Measurements from ENCODE around the gene TMBIM1.

TMBIM1 gene, protein sequence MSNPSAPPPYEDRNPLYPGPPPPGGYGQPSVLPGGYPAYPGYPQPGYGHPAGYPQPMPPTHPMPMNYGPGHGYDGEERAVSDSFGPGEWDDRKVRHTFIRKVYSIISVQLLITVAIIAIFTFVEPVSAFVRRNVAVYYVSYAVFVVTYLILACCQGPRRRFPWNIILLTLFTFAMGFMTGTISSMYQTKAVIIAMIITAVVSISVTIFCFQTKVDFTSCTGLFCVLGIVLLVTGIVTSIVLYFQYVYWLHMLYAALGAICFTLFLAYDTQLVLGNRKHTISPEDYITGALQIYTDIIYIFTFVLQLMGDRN

DNA sequence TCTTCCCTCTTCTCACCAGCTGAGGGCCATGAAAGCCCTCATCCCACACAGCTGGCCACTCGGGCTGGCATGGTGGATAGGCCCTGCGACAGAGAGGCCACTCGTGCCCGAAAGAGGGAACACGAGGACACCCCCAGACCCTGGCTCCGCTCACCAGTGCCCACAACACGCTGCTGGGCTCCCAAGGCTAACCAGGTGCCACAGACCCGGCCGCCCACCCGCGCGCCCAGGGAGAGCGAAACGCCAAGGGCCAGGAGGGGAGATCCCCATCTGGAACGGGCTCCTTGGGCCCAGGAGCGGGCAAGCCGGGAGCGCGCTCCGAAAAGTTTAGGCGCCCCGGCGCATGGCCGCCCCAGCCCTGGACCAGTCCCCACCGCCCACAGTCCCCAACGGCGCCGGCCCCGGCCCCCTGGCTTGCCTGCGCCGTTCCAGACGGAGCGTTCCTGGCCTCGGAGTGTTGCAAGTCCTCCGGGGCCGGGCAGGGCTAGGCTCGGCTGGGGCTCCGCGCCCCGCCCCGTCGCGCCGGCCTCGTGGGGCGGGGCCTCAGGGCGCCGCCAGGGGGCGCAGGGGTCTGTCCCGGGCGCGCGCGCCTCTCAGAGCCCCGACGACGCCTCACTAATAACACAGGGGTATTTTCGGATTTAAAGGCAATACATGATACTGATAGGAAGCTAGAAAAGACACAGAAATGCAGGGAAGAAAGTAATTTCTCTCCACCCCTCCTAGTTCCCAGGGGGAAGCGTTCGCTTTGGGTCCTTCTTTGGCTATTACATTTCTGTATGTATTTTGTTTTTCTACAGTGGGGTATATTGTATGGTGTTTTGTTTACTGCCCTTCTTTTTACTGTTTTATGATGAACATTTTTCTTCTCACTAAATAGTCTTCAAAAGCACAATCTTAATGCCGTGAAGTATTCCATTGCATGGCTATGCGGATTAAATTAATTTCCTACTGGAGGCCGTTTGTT is at the start of gene TMBIM1:
TMBIM1 (minus strand) TSS at position 456 of the 967 bp plus-strand sequence. CDS start 10,362 bp downstream, outside the sequence.
- H3K36me3 Mint-ChIP-seq (ENCODE audit: low read depth): peaks cover 4% of the 10 kb centered on the region
- no peaks in the 10 kb centered on the region for H3K9me3 Mint-ChIP-seq
- H3K4me3 Mint-ChIP-seq: peak within 1 kb of the TSS; percentile 82

DNA sequence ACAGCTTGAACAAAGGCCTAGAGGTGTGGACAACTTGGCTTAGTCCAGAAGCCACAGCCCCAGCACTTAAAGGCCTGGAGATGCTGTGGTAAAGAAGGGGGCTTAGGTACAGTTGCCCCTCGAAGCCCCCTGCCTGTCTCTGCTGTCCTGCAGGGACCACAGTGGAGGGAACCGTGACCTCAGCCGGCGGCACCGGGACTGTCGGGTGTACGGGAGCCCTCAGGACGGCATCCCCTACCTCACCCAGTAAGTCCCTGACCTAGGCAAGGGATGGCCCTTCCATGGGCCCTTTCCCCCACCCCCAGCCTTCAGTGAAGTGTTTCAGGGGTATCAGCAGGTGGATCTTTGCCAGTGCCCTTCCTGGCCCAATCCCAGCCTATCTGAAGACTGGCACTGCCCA is 49.1 kb upstream of the TMBIM1 start:
- H3K36me3 Mint-ChIP-seq (ENCODE audit: low read depth): no peaks in the 10 kb centered on the region
- no peaks in the 10 kb centered on the region for H3K4me1 Mint-ChIP-seq (ENCODE audit: low read depth)
- no peak overlapping the region for H3K27ac Mint-ChIP-seq
- H3K4me3 Mint-ChIP-seq: no peak overlapping the region
- peaks cover 4% of the 10 kb centered on the region for H3K27me3 Mint-ChIP-seq (ENCODE audit: low read depth)
- no peaks in the 10 kb centered on the region for H3K9me3 Mint-ChIP-seq

More for the DNA sequence above, at the start of gene TMBIM1:
- peaks cover 50% of the 10 kb centered on the region for H3K4me1 Mint-ChIP-seq (ENCODE audit: low read depth)
- no peaks in the 10 kb centered on the region for H3K27me3 Mint-ChIP-seq (ENCODE audit: low read depth)
- peak within 1 kb of the TSS; percentile 89 for H3K27ac Mint-ChIP-seq

DNA sequence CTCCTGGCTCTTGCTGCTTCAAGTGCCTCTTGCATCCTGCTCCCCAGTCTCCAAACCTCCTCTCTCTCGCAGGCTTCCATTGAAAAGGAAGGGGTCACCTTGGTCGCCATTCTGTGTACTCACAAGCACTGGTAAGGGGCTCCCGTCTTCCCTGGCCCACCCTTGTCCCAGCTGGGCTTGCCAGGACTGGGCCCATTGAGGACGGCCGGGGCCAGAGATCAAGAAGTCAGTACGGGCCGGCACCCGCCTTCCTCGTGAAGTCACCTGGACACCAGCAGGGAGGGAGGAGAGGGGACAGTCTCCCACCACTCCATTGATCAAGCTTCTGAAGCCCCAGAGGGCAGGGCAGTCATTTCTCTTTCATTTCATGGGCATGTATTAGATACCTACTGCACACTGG is 48.4 kb upstream of the TMBIM1 start:
- no peak overlapping the region for H3K27ac Mint-ChIP-seq
- H3K27me3 Mint-ChIP-seq (ENCODE audit: low read depth): peaks cover 4% of the 10 kb centered on the region
- no peaks in the 10 kb centered on the region for H3K36me3 Mint-ChIP-seq (ENCODE audit: low read depth)
- no peaks in the 10 kb centered on the region for H3K4me1 Mint-ChIP-seq (ENCODE audit: low read depth)
- H3K4me3 Mint-ChIP-seq: no peak overlapping the region
- H3K9me3 Mint-ChIP-seq: no peaks in the 10 kb centered on the region

DNA sequence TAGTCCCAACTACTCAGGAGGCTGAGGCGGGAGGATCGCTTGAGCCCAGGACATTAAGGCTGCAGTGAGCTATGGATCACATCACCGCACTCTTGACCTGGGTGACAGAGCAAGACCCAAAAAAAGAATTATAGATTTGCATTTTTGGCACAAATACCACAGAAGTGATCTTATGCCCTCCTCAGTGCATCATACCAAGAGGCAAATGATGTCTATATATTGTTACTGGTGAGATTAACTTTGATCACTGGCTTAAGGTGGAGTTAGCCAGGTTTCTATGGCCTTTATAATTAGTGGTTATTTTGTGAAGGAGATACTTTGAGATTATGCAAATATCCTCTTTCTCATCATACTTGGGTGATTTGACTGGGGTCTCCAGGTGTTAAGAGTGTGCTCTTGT is 42.2 kb upstream of the TMBIM1 start:
- no peak overlapping the region for H3K4me3 Mint-ChIP-seq
- no peaks in the 10 kb centered on the region for H3K36me3 Mint-ChIP-seq (ENCODE audit: low read depth)
- no peak overlapping the region for H3K27ac Mint-ChIP-seq
- no peaks in the 10 kb centered on the region for H3K27me3 Mint-ChIP-seq (ENCODE audit: low read depth)
- no peaks in the 10 kb centered on the region for H3K9me3 Mint-ChIP-seq
- H3K4me1 Mint-ChIP-seq (ENCODE audit: low read depth): peaks cover 5% of the 10 kb centered on the region

DNA sequence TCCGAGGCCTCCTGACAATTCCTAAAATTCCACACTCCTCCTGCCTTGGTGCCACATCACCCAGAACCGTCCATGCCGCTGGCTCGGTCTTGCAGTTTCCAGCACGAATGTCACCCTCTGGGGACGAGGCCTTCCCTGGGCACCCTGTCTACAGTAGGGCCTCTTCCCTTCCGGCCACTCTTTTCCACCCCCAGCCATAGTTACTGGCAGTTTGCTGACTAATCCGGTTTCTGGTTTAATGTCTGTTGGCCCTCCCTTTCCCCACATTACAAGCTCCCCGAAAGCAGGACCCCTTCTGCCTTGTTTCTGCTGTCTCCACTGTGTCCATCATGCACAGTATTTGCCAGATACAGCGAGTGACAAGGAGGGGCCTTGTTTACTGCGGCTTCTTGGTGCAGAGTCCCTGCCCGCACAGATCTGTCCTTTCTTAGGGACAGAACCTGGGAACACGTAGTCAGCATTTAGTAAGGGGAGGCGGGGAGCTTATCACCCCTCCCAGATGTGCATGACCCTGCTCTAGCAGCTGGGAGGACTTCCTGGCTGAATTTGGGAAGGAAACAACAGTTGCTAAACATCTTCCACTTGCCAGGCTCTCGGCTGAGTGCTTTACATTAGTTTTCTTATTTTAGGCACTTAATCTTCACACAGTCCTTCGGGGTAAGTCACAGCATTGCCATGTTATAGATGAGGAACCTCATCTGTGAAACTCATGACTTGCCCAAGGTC is 40.8 kb upstream of the TMBIM1 start:
- Mint-ChIP-seq H3K36me3 (ENCODE audit: low read depth) (no peaks in the 10 kb centered on the region), H3K9me3 (no peaks in the 10 kb centered on the region), H3K27ac (no peak overlapping the region), H3K4me3 (no peak overlapping the region), H3K4me1 (ENCODE audit: low read depth) (peaks cover 5% of the 10 kb centered on the region), H3K27me3 (ENCODE audit: low read depth) (no peaks in the 10 kb centered on the region)

DNA sequence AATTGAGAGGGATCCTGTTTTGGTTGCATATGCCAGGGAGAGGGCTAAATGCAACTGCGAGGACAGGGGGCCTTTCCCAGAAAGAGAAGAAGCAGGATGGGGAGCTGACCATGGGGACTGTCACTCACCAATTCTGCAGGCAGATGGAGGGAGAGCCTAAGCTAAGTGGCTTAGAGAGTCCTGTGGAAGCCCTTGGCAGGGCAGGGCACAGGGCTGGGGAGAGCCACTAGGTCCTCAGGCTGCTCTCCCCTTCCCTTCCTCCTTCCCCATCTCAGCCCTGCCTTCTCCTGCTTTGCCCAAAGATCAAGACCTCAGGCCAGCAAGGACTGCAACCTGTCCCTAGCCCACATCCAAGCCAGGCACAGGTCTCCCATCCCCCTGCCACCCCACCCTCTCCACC is 40.0 kb upstream of the TMBIM1 start:
- peaks cover 5% of the 10 kb centered on the region for H3K4me1 Mint-ChIP-seq (ENCODE audit: low read depth)
- no peaks in the 10 kb centered on the region for H3K36me3 Mint-ChIP-seq (ENCODE audit: low read depth)
- H3K27ac Mint-ChIP-seq: no peak overlapping the region

DNA sequence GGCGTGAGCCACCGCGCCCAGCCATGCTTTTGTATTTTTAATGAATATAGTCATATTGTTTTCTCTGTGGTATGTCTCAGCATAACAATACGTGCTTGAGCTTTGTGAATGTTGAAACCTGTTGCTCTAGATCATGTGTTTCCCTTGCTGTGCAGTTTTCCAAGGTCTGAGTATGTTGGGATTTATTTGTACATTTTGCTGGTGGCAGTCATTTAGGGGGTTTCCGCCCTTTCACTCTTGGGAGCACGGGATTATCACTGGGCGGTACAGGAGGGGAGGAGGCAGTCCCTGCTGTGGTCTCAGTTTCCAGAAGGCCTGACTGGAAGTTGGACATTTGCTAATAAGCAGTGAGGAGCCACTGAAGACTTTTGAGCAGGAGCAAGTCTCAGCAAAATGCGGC is 39.4 kb upstream of the TMBIM1 start:
- Mint-ChIP-seq H3K36me3 (ENCODE audit: low read depth) (no peaks in the 10 kb centered on the region), H3K27ac (no peak overlapping the region), H3K9me3 (no peaks in the 10 kb centered on the region)

More for the DNA sequence above, 40.0 kb upstream of the TMBIM1 start:
- no peak overlapping the region for H3K4me3 Mint-ChIP-seq
- no peaks in the 10 kb centered on the region for H3K27me3 Mint-ChIP-seq (ENCODE audit: low read depth)
- no peaks in the 10 kb centered on the region for H3K9me3 Mint-ChIP-seq

DNA sequence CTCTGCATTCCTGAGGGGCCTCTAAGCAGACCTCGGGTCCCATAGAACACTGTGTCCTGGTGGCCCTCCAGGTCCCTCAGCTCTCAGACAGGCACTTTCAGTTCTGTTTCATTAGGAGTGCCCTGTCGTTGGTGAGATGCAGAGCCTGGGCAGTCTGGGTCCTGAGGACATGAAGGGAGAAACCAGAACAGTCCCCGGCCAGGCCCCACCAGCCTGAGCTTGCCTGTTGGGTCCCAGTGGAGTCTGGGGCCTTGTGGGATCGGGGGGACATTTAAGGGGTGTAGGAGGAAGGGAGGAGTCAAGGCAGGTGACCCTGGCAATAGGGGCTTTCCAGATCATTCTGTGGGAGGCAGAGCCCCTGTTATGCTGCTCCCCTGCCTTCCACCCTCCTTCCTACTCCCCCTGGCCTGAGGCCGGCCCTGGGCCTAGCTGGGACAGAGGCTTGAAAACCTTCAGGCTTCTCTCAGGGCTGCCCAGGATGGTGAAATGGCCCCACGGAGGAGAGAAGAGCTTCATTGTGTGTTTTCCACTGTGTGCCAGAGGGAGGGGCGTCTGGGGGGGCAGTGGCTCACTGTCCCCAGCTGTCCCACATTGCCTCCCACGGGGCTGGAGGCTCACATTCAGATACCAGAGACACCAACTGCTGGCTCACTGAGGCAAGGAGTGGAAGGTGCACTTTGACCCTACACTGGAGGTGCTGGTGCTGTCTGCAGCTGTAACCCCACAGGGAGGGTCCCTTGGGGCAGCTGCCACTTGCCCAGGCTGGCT is 37.7 kb upstream of the TMBIM1 start:
- H3K4me1 Mint-ChIP-seq (ENCODE audit: low read depth): peaks cover 5% of the 10 kb centered on the region
- no peaks in the 10 kb centered on the region for H3K36me3 Mint-ChIP-seq (ENCODE audit: low read depth)
- H3K27ac Mint-ChIP-seq: no peak overlapping the region
- no peak overlapping the region for H3K4me3 Mint-ChIP-seq
- H3K27me3 Mint-ChIP-seq (ENCODE audit: low read depth): peaks cover 9% of the 10 kb centered on the region
- H3K9me3 Mint-ChIP-seq: no peaks in the 10 kb centered on the region

More for the DNA sequence above, 39.4 kb upstream of the TMBIM1 start:
- no peaks in the 10 kb centered on the region for H3K27me3 Mint-ChIP-seq (ENCODE audit: low read depth)
- peaks cover 5% of the 10 kb centered on the region for H3K4me1 Mint-ChIP-seq (ENCODE audit: low read depth)
- H3K4me3 Mint-ChIP-seq: no peak overlapping the region

DNA sequence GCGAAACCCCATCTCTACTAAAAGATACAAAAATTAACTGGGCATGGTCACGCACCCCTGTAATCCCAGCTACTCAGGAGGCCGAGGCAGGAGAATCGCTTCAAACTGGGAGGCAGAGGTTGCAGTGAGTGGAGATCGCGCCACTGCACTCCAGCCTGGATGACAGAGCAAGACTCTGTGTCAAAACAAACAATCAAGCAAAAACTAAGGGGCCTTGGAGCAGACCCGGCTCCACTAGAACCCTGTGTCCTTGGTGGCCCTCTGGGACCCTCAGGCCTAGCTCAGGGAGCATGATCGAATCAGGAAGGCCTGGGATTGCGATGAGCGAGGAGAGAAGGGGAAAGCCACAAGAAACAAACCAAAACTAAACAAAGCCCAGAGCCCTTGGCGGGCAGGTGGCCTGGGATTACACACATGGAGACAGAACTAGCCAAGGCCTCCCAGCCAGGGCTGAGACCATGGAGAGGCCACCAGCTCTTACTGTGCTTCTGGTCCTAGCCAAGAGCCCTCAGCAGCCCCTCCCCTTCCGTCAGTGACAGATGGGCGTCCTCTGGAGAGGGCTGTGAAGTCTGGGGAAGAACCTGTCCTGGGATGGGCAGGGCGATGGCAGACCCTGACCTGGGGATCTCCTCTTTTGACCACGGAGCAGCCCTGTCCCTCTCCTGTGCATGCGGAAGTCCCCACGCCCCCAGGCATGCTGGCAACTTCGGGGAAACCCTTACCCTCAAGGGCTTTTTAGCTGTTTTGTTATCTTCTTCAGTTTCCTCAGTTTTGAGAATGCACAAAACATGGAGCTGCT is 36.9 kb upstream of the TMBIM1 start:
- Mint-ChIP-seq H3K9me3 (no peaks in the 10 kb centered on the region), H3K4me1 (ENCODE audit: low read depth) (peaks cover 5% of the 10 kb centered on the region), H3K27ac (no peak overlapping the region), H3K4me3 (no peak overlapping the region), H3K36me3 (ENCODE audit: low read depth) (no peaks in the 10 kb centered on the region), H3K27me3 (ENCODE audit: low read depth) (peaks cover 13% of the 10 kb centered on the region)

DNA sequence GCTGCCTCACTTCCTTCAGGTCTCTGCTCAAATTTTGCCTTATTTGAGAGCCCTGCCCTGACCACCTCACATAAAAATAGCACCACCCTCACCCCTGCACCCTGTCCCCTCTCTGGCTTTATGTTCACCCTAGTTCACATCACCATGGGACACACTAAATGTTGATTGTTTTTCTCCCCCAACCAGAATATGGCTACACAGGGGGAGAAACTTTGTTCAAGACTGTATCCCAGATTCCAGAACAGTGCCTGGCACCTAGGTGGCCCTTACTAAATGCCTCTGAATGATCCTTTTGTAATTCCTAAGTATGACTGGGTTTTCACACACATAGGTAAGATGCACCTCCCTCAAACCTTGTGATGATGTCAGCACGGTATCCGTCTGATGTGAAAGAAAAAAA is 36.0 kb upstream of the TMBIM1 start:
- no peak overlapping the region for H3K4me3 Mint-ChIP-seq

DNA sequence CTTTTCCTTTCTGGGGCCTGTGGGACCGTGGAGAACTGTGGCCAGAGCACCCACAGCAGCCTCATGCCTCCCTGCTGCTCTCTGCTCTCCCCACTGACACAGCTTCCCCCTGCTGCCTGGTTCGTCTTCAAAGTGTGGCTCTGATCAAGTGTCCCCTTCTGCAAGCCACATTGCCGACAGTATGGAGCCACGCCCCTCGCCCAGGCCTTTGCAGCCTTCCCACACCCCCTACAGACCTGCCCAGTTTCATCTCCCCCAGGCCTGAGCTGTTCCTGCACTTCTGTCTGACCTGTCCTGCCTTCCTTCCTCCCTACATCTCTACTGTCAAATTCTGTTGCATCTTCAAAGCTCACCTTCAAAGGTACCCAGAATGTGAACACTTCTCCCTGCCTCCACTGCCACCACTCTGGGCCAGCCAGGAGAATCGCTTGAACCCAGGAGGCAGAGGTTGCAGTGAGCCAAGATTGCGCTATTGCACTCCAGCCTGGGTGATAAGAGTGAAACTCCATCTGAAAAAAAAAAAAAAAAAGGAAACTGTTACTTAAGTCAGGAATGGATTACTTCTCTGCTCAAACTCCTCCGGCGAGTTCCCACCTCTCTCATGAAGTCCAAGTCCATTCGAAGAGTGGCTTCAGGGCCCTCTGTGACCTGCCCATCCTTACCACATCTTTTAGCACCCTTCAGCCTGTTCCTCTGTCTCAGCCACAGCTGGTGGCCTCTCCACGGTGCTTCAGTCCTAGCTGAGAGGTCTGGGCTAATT is 35.3 kb upstream of the TMBIM1 start:
- Mint-ChIP-seq H3K4me3 (no peak overlapping the region), H3K4me1 (ENCODE audit: low read depth) (peaks cover 10% of the 10 kb centered on the region), H3K27ac (no peak overlapping the region), H3K9me3 (no peaks in the 10 kb centered on the region), H3K27me3 (ENCODE audit: low read depth) (peaks cover 24% of the 10 kb centered on the region), H3K36me3 (ENCODE audit: low read depth) (no peaks in the 10 kb centered on the region)

More for the DNA sequence above, 36.0 kb upstream of the TMBIM1 start:
- H3K4me1 Mint-ChIP-seq (ENCODE audit: low read depth): peaks cover 11% of the 10 kb centered on the region
- no peaks in the 10 kb centered on the region for H3K9me3 Mint-ChIP-seq
- no peaks in the 10 kb centered on the region for H3K36me3 Mint-ChIP-seq (ENCODE audit: low read depth)
- no peak overlapping the region for H3K27ac Mint-ChIP-seq
- H3K27me3 Mint-ChIP-seq (ENCODE audit: low read depth): peaks cover 23% of the 10 kb centered on the region

DNA sequence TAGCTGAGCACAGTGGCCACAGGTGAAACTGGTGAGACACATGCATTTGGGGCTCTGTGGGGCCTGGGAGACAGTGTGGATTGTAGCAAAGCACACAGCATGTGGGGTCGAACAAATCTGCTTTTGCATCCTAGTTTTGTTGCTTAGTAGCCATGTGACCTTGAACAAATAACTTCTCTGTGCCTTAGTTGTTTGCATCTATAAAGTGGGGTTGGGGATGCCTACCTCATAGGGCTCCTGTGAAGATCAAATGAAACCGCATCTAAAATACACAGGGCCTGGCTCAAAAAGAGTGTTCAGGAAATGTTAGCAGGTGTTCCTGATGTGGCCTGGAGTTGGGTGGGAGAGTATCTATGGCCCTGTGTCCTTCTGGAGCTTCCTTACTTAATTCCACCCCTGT is 34.0 kb upstream of the TMBIM1 start:
- Mint-ChIP-seq H3K36me3 (ENCODE audit: low read depth) (no peaks in the 10 kb centered on the region), H3K27ac (no peak overlapping the region), H3K4me3 (no peak overlapping the region), H3K4me1 (ENCODE audit: low read depth) (peaks cover 15% of the 10 kb centered on the region), H3K9me3 (no peaks in the 10 kb centered on the region), H3K27me3 (ENCODE audit: low read depth) (peaks cover 30% of the 10 kb centered on the region)

Measured in T-helper 1 cell treated with Interleukin-12 subunit alpha and Interleukin-12 subunit beta and Interleukin-4 antibody, amounts not matched to agents 30 μg/mL and 1 μg/mL, for 36 hours (primary cell).